ENCODE results near the gene SRSF4. TPM values are rescaled to one million over a fixed set of nuclear protein-coding genes. Genes with fewer than 3 reads are reported as not detected.

Gene SRSF4
- total RNA-seq, 1 experiment from 2014 or later, result 69.0 TPM

- no peak for ATAC-seq
- TF ChIP-seq YY1 (IDR thresholded peaks at IDR 0.05; ENCODE audit: extremely low read depth, insufficient replicate concordance, low read depth, low read length) (no peak), SIN3A (IDR thresholded peaks at IDR 0.05; ENCODE audit: low read depth) (no peak), ELF1 (IDR thresholded peaks at IDR 0.05; ENCODE audit: borderline replicate concordance, low read depth) (no peak), SP1 (IDR thresholded peaks at IDR 0.05; ENCODE audit: low read depth) (no peak), CBX3 (IDR thresholded peaks at IDR 0.05; ENCODE audit: low read depth) (no peak), POLR2AphosphoS5 (IDR thresholded peaks at IDR 0.05; ENCODE audit: low read depth, low read length) (no peak), EGR1 (IDR thresholded peaks at IDR 0.05; ENCODE audit: low read depth) (no peak), SRF (IDR thresholded peaks at IDR 0.05; ENCODE audit: low read depth) (no peak), MAX (IDR thresholded peaks at IDR 0.05) (no peak), RAD21 (IDR thresholded peaks at IDR 0.05; ENCODE audit: low read depth) (no peak), JUND (IDR thresholded peaks at IDR 0.05) (no peak)
- TF ChIP-seq, protein P1, sequence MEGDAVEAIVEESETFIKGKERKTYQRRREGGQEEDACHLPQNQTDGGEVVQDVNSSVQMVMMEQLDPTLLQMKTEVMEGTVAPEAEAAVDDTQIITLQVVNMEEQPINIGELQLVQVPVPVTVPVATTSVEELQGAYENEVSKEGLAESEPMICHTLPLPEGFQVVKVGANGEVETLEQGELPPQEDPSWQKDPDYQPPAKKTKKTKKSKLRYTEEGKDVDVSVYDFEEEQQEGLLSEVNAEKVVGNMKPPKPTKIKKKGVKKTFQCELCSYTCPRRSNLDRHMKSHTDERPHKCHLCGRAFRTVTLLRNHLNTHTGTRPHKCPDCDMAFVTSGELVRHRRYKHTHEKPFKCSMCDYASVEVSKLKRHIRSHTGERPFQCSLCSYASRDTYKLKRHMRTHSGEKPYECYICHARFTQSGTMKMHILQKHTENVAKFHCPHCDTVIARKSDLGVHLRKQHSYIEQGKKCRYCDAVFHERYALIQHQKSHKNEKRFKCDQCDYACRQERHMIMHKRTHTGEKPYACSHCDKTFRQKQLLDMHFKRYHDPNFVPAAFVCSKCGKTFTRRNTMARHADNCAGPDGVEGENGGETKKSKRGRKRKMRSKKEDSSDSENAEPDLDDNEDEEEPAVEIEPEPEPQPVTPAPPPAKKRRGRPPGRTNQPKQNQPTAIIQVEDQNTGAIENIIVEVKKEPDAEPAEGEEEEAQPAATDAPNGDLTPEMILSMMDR (IDR thresholded peaks at IDR 0.05 in 2 of 3, conservative IDR thresholded peaks at IDR 0.05 in 1 of 3; ENCODE audit: borderline replicate concordance in 1 of 3, insufficient read depth in 1 of 3, low read depth in 2 of 3, low read length in 2 of 3), result no peak
- TF ChIP-seq, protein P2, sequence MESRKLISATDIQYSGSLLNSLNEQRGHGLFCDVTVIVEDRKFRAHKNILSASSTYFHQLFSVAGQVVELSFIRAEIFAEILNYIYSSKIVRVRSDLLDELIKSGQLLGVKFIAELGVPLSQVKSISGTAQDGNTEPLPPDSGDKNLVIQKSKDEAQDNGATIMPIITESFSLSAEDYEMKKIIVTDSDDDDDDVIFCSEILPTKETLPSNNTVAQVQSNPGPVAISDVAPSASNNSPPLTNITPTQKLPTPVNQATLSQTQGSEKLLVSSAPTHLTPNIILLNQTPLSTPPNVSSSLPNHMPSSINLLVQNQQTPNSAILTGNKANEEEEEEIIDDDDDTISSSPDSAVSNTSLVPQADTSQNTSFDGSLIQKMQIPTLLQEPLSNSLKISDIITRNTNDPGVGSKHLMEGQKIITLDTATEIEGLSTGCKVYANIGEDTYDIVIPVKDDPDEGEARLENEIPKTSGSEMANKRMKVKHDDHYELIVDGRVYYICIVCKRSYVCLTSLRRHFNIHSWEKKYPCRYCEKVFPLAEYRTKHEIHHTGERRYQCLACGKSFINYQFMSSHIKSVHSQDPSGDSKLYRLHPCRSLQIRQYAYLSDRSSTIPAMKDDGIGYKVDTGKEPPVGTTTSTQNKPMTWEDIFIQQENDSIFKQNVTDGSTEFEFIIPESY (IDR thresholded peaks at IDR 0.05; ENCODE audit: extremely low read depth, insufficient replicate concordance, low read length), result no peak
- DNase-seq (ENCODE audit: low read depth, low spot score), result no peak
Observed at GRCh38 chr1:29166291-29166878, 15.3 kb downstream of the SRSF4 start.

More at GRCh38 chr1:29166291-29166878, 15.3 kb downstream of the SRSF4 start:
- peaks cover 11 to 32% of the 10 kb centered on the region in 2 experiments for H3K36me3 ChIP-seq (ENCODE audit: control insufficient read depth in 1 of 2, insufficient read depth in 2 of 2, low read length in 2 of 2)
- no TSS peak for BruUV-seq (replicated peaks)
- H3K79me2 ChIP-seq (ENCODE audit: insufficient read depth, low read length), result peaks cover 100% of the 10 kb centered on the region
- peaks cover 52% of the 10 kb centered on the region for H4K20me1 ChIP-seq (ENCODE audit: insufficient read depth)
- intact Hi-C loops (cut with micrococcal nuclease), result no loop called here
- H3K27me3 ChIP-seq (ENCODE audit: insufficient read depth, low read length), result no peaks in the 10 kb centered on the region
- ChIA-PET POLR2A (interaction anchor here (0.9 to 1.5 kb wide), 2 partner anchors 8 to 15 kb away, joined by 3 to 4 read pairs; partner anchors contain the start of gene SRSF4), RAD21 (ENCODE audit: low non-redundant PET in 1 of 2, low total read pairs in 2 of 2, uncharacterized antibody in 2 of 2, unreplicated experiment in 2 of 2) (no interaction called here), CTCF (no interaction called here)
- H3K4me2 ChIP-seq (ENCODE audit: low read length), result no peak overlapping the region
- no peaks in the 10 kb centered on the region for H3K9me3 ChIP-seq (ENCODE audit: control insufficient read depth in 1 of 2, insufficient read depth in 1 of 2, low read depth in 1 of 2, low read length in 2 of 2)
- no peak overlapping the region for H3K9ac ChIP-seq (ENCODE audit: low read length)
- H2AFZ ChIP-seq (ENCODE audit: low read depth, low read length, poor library complexity, severe bottlenecking), result no peak overlapping the region
- H3K4me1 ChIP-seq (ENCODE audit: control insufficient read depth in 1 of 2, insufficient read depth in 2 of 2, low read length in 2 of 2), result no peaks in the 10 kb centered on the region
- no peak overlapping the region for H3K4me3 ChIP-seq (replicated peaks in 1 of 2; ENCODE audit: low read depth in 1 of 2, low read length in 2 of 2)
- no peaks in the 10 kb centered on the region for H3K9me2 ChIP-seq (ENCODE audit: insufficient read depth)
- H3K27ac ChIP-seq (ENCODE audit: low read depth, low read length), result no peak overlapping the region

Data from HCT116 (cell line).